H1 (cell line): ENCODE data around the gene PKN1. TPM values are rescaled to one million over a fixed set of nuclear protein-coding genes. Genes with fewer than 3 reads are reported as not detected.
"Not testable (repeated sequence)": the region's sequence is repeated elsewhere in the genome, so short reads cannot be mapped to it uniquely, and the experiment has no call there.

ENCODE experiments used
- CTCF ChIA-PET: fragments of 300-600 bp; sonication (Branson Sonifier 250); formaldehyde crosslinking; loops from one replicate; lab custom pipeline; 2021; ENCODE audit not compliant: partially characterized antibody; lab: Charles Lee
- POLR2A ChIA-PET: fragments of 300-600 bp; sonication (Branson Sonifier 250); formaldehyde crosslinking; loops from one replicate; lab custom pipeline; 2021; ENCODE audit warnings: inconsistent platforms; ENCODE audit not compliant: partially characterized antibody; lab: Charles Lee
- DNase-seq, 2 experiments: peaks; one replicate each; pipeline versions ENCODE4 v3.0.0 to v3.0.0-alpha.2; 2010 to 2022; ENCODE audit warnings: low spot score in 2 of 2, low read depth in 1 of 2, mixed read lengths in 1 of 2
- FAIRE-seq: peaks from 2 replicates; lab custom pipeline; 2011; peaks lifted over from hg19 to GRCh38; lab: Jason Lieb, UNC
- H2AFZ ChIP-seq: 2 replicates; pipeline ENCODE4 v1.8.1; 2012; ENCODE audit warnings: low read length, inconsistent platforms
- H2AK5ac ChIP-seq: 2 replicates; pipeline ENCODE4 v1.6.1; 2013; ENCODE audit warnings: low read depth, low read length
- H2BK120ac ChIP-seq: replicated peaks from 2 replicates; pipeline ENCODE3; 2013; ENCODE audit warnings: low read depth, low read length, inconsistent platforms
- H2BK12ac ChIP-seq: 2 replicates; pipeline ENCODE4 v1.6.1; 2013; ENCODE audit warnings: low read depth, low read length
- H2BK15ac ChIP-seq: 2 replicates; pipeline ENCODE4 v1.6.1; 2013; ENCODE audit warnings: low read length
- H2BK20ac ChIP-seq: 2 replicates; pipeline ENCODE4 v1.6.1; 2013; ENCODE audit warnings: low read length
- H2BK5ac ChIP-seq: 2 replicates; pipeline ENCODE4 v1.6.1; 2013; ENCODE audit warnings: low read depth, low read length
- H3K14ac ChIP-seq: 2 replicates; pipeline ENCODE4 v1.6.1; 2013; ENCODE audit warnings: inconsistent platforms; ENCODE audit not compliant: insufficient read length
- H3K18ac ChIP-seq: 2 replicates; pipeline ENCODE4 v1.6.1; 2013; ENCODE audit warnings: low read length; ENCODE audit errors: extremely low read depth
- H3K23ac ChIP-seq: 2 replicates; pipeline ENCODE4 v1.6.1; 2013; ENCODE audit warnings: inconsistent platforms; ENCODE audit not compliant: insufficient read length
- H3K23me2 ChIP-seq: 2 replicates; pipeline ENCODE4 v1.6.1; 2013; ENCODE audit warnings: low read depth, low read length
- H3K27ac ChIP-seq: 2 replicates; pipeline ENCODE4 v1.6.1; 2011; ENCODE audit warnings: low read depth, low read length, inconsistent platforms
- H3K27me3 ChIP-seq, 4 experiments: replicated peaks in 1 of 4; 1 replicate in 1 of 4; 2 replicates in 3 of 4; pipeline versions ENCODE4 v1.6.1 to v1.8.1; 2011 to 2013; ENCODE audit warnings: low read length in 3 of 4, mild to moderate bottlenecking in 3 of 4, inconsistent platforms in 2 of 4, mixed read lengths in 2 of 4, moderate library complexity in 1 of 4; ENCODE audit not compliant: control insufficient read depth in 3 of 4, insufficient read depth in 3 of 4; ENCODE audit errors: extremely low read depth in 1 of 4
- H3K36me3 ChIP-seq, 4 experiments: 2 replicates each; pipeline versions ENCODE4 v1.6.1 to v1.8.1; 2011 to 2013; ENCODE audit warnings: mild to moderate bottlenecking in 4 of 4, low read length in 3 of 4, moderate library complexity in 2 of 4, control low read depth in 1 of 4, inconsistent platforms in 1 of 4; ENCODE audit not compliant: insufficient read depth in 4 of 4, control insufficient read depth in 2 of 4
- H3K4ac ChIP-seq: replicated peaks from 2 replicates; pipeline ENCODE3; 2013; ENCODE audit warnings: low read length, low read depth, mixed read lengths, inconsistent platforms; ENCODE audit not compliant: insufficient read length
- H3K4me1 ChIP-seq, 4 experiments: replicated peaks in 1 of 4; 1 replicate in 1 of 4; 2 replicates in 3 of 4; pipeline versions ENCODE4 v1.6.1 to v1.8.1; 2011 to 2013; ENCODE audit warnings: low read length in 3 of 4, inconsistent platforms in 2 of 4, mixed read lengths in 1 of 4; ENCODE audit not compliant: insufficient read depth in 4 of 4, control insufficient read depth in 3 of 4
- H3K4me2 ChIP-seq, 2 experiments: 2 replicates each; pipeline versions ENCODE4 v1.6.1 to v1.8.1; 2011 to 2013; ENCODE audit warnings: low read depth in 2 of 2, low read length in 2 of 2, control low read depth in 1 of 2, inconsistent platforms in 1 of 2, mild to moderate bottlenecking in 1 of 2; ENCODE audit not compliant: insufficient read depth in 1 of 2
- H3K4me3 ChIP-seq, 4 experiments: fragments of 200-600, 300-600 bp in 1 of 4; sonication (generic), shearing (Covaris generic), sonication (Bioruptor Twin) in 1 of 4; 2 replicates each; pipeline versions ENCODE4 v1.5.1 to v1.8.1; 2011 to 2016; ENCODE audit warnings: low read length in 4 of 4, low read depth in 3 of 4, control low read depth in 2 of 4, inconsistent platforms in 2 of 4, mild to moderate bottlenecking in 2 of 4, mixed read lengths in 1 of 4, moderate library complexity in 1 of 4; ENCODE audit not compliant: insufficient read depth in 2 of 4; ENCODE audit errors: extremely low read depth in 1 of 4
- H3K56ac ChIP-seq: replicated peaks from 2 replicates; pipeline ENCODE3; 2013; ENCODE audit warnings: low read depth, mild to moderate bottlenecking, mixed read lengths, low read length, inconsistent platforms; ENCODE audit not compliant: insufficient read length
- H3K79me1 ChIP-seq: 2 replicates; pipeline ENCODE4 v1.6.1; 2013; ENCODE audit warnings: low read depth, low read length, control low read depth
- H3K79me2 ChIP-seq, 2 experiments: 2 replicates each; pipeline versions ENCODE4 v1.6.1 to v1.8.1; 2012 to 2013; ENCODE audit warnings: low read length in 2 of 2, mild to moderate bottlenecking in 2 of 2, inconsistent platforms in 1 of 2; ENCODE audit not compliant: insufficient read depth in 2 of 2, control insufficient read depth in 1 of 2
- H3K9ac ChIP-seq, 4 experiments: replicated peaks in 1 of 4; 1 replicate in 1 of 4; 2 replicates in 3 of 4; pipeline versions ENCODE4 v1.6.1 to v1.8.1; 2011 to 2013; ENCODE audit warnings: low read depth in 3 of 4, low read length in 3 of 4, control low read depth in 2 of 4, mild to moderate bottlenecking in 2 of 4, moderate library complexity in 2 of 4, inconsistent platforms in 1 of 4; ENCODE audit errors: extremely low read depth in 1 of 4
- H3K9me3 ChIP-seq, 2 experiments: 2 replicates each; pipeline versions ENCODE4 v1.6.1 to v1.8.1; 2012 to 2013; ENCODE audit warnings: mild to moderate bottlenecking in 2 of 2, moderate library complexity in 2 of 2, control low read depth in 1 of 2, inconsistent platforms in 1 of 2, low read depth in 1 of 2, low read length in 1 of 2, mixed read lengths in 1 of 2; ENCODE audit not compliant: insufficient read depth in 2 of 2
- H4K20me1 ChIP-seq, 2 experiments: replicated peaks in 1 of 2; 2 replicates each; pipeline versions ENCODE3 to v1.8.1; 2011 to 2013; ENCODE audit warnings: inconsistent platforms in 2 of 2, low read length in 2 of 2, mild to moderate bottlenecking in 1 of 2; ENCODE audit not compliant: insufficient read depth in 2 of 2, control insufficient read depth in 1 of 2
- H4K5ac ChIP-seq: 2 replicates; pipeline ENCODE4 v1.6.1; 2013; ENCODE audit warnings: low read length, low read depth, mixed read lengths, inconsistent platforms; ENCODE audit not compliant: insufficient read length
- H4K8ac ChIP-seq: 2 replicates; pipeline ENCODE4 v1.8.0; 2013; ENCODE audit warnings: mild to moderate bottlenecking, moderate library complexity, low read length, inconsistent platforms; ENCODE audit not compliant: insufficient read depth; ENCODE audit errors: extremely low read depth
- H4K91ac ChIP-seq: replicated peaks from 2 replicates; pipeline ENCODE3; 2013; ENCODE audit warnings: low read length, mixed read lengths, inconsistent platforms; ENCODE audit not compliant: insufficient read length
- ASH2L ChIP-seq: fragments of 200-600, 300-600 bp; sonication (generic); IDR thresholded peaks from one replicate; pipeline ENCODE4 v1.7.1; 2017; ENCODE audit warnings: low read length
- BACH1 ChIP-seq: IDR thresholded peaks from 2 replicates; pipeline ENCODE4 v1.6.1; 2012; ENCODE audit warnings: low read length, improper control_type of control experiment
- BRCA1 ChIP-seq: IDR thresholded peaks from 2 replicates; pipeline ENCODE4 v1.6.1; 2012; ENCODE audit warnings: low read depth, low read length, improper control_type of control experiment
- CBX5 ChIP-seq: fragments of 300-800, 300-1000 bp; sonication (generic); IDR thresholded peaks from 2 replicates; pipeline ENCODE4 v1.7.1; 2016; ENCODE audit warnings: antibody characterized with exemption, low read length, low read depth
- CEBPB ChIP-seq: IDR thresholded peaks from 2 replicates; pipeline ENCODE4 v1.6.1; 2012; ENCODE audit warnings: low read depth, low read length
- CHD1 ChIP-seq: IDR thresholded peaks from 2 replicates; pipeline ENCODE4 v1.6.1; 2012; ENCODE audit warnings: low read depth, low read length, improper control_type of control experiment
- EGR1 ChIP-seq: IDR thresholded peaks from 2 replicates; pipeline ENCODE4 v1.6.1; 2011; ENCODE audit warnings: low read depth, low read length, borderline replicate concordance
- SIX5 ChIP-seq: IDR thresholded peaks from 2 replicates; pipeline ENCODE4 v1.6.1; 2011; ENCODE audit warnings: mild to moderate bottlenecking, low read depth, low read length
- WGBS, 2 experiments: shearing (Covaris generic) in 1 of 2; methylation state at CpG; one replicate each; pipeline versions ENCODE4 v1.1.6 to v1.1.7; 2013 to 2015; ENCODE audit warnings: low lambda C conversion rate in 2 of 2, mixed read lengths in 2 of 2, inconsistent platforms in 1 of 2, low coverage in 1 of 2, missing lambda C conversion rate in 1 of 2; ENCODE audit not compliant: insufficient replicate concordance in 2 of 2, insufficient coverage in 1 of 2, insufficient read length in 1 of 2; ENCODE audit errors: extremely low coverage in 1 of 2, missing lambda C conversion rate in 1 of 2; 5-methylcytosine and 5-hydroxymethylcytosine counted together
- polyA plus RNA-seq, 7 experiments: library from polyadenylated mRNA; depleted of rRNA in 3 of 7; stranded (reverse) in 5 of 7; unstranded in 2 of 7; fragments of >200 nt in 5 of 7; fragments of 200-250 nt in 2 of 7; gene quantifications; 1 replicate in 5 of 7; 2 replicates in 1 of 7; 4 replicates in 1 of 7; pipeline versions ENCODE4 v1.2.1 to v1.2.3, GENCODE V29; 2011 to 2013; ENCODE audit warnings: missing spikeins in 2 of 7, mixed read lengths in 2 of 7
- total RNA-seq: library from RNA; stranded (reverse); fragmentation: NEBNext Ultra II Directional; extraction: Animal tissue kit (Norgen Biotek cat#: 25700); gene quantifications from 2 replicates; pipeline ENCODE4 v1.2.1, GENCODE V29; 2021
- TF ChIP-seq, protein P1 (sequence below): IDR thresholded peaks from 2 replicates; pipeline ENCODE4 v1.6.1; 2012; ENCODE audit warnings: inconsistent platforms

PKN1 gene
- total and polyA plus RNA-seq, 2 of the 8 experiments (the other 6 are each of a cell fraction or from before 2014, with no cell fraction given), result 65.2 to 162 TPM

DNA sequence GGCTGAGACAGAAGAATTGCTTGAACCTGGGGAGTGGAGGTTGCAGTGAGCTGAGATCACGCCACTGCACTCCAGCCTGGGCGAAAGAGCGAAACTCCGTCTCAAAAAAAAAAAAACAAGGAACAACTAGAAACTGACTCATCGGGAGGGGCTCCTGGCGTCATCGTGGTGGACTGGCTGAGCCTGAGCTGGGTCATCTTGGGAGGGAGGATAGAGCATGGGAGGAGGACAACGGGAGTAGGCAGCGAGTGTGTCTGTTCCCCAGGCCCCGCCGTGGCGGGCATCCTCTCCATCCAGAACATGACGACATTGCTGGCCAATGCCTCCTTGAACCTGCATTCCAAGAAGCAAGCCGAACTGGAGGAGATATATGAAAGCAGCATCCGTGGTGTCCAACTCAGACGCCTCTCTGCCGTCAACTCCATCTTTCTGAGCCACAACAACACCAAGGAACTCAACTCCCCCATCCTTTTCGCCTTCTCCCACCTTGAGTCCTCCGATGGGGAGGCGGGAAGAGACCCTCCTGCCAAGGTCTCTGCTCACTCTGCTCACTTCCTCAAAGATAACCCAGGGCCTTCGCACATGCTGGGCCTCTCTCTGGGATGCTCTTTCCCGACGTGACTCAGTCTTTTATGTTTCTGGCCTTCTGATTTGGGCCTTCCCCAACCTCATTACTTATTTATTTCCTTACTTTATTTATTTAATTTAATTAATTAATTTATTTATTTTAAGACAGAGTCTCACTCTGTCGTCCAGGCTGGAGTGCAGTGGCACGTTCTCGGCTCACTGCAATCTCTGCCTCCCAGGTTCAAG is 30.6 kb upstream of the PKN1 start (continued):
- no peak for TF ChIP-seq CEBPB
- no peak for TF ChIP-seq CBX5
- TF ChIP-seq EGR1, result no peak
- no peak for TF ChIP-seq BRCA1
- TF ChIP-seq ASH2L, result no peak
- TF ChIP-seq CHD1, result no peak
- TF ChIP-seq BACH1, result no peak
- TF ChIP-seq, protein P1, sequence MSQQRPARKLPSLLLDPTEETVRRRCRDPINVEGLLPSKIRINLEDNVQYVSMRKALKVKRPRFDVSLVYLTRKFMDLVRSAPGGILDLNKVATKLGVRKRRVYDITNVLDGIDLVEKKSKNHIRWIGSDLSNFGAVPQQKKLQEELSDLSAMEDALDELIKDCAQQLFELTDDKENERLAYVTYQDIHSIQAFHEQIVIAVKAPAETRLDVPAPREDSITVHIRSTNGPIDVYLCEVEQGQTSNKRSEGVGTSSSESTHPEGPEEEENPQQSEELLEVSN, result no peak
- no peak for TF ChIP-seq SIX5
- TF ChIP-seq, all 59 proteins: peak for 0

DNA sequence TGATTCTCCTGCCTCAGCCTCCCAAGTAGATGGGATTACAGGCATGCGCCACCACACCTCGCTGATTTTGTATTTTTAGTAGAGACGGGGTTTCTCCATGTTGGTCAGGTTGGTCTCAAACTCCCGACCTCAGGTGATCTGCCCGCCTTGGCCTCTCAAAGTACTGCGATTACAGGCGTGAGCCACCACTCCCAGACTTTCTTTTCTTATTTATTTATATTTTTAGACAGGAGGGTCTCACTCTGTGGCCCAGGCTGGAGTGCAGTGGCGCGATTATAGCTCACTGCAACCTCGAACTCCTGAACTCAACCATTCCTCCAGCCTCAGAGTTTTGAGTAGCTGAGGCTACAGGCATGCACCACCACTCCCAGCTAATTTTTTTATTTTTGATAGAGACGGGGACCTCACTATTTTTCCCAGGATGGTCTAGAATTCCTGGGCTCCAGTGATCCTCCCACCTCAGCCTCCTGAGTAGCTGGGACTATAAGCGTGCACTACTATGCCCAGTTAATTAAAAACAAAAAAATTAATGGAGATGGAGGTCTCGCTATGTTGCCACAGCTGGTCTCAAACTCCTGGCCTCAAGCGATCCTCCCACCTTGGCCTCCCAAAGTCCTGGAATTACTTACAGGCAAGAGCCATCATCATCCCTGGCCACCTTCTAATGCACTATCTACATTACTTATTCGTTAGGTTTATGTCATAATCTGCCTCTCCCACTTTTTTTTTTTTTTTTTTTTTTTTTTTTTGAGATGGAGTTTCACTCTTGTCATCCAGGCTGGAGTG is 29.8 kb upstream of the PKN1 start:
- H3K27me3 ChIP-seq, H2BK15ac ChIP-seq, H4K91ac ChIP-seq, H2BK20ac ChIP-seq, FAIRE-seq, H3K9ac ChIP-seq, H2BK120ac ChIP-seq, H3K4me3 ChIP-seq, H3K23ac ChIP-seq, H3K9me3 ChIP-seq, H3K14ac ChIP-seq, H3K79me1 ChIP-seq, H3K56ac ChIP-seq, H4K8ac ChIP-seq, H2BK12ac ChIP-seq, H3K23me2 ChIP-seq, H2BK5ac ChIP-seq, H3K79me2 ChIP-seq, H2AK5ac ChIP-seq, H4K20me1 ChIP-seq, H4K5ac ChIP-seq, H3K27ac ChIP-seq, H2AFZ ChIP-seq, H3K4me2 ChIP-seq, H3K4ac ChIP-seq, H3K18ac ChIP-seq, DNase-seq: not testable (repeated sequence)
- WGBS, 2 experiments, result 94% methylated on average over 13 of the region's 15 CpGs; no CpG with 5 or more reads in 1 of the 2 experiments
- ChIA-PET POLR2A (interaction anchor here (0.8 to 3.9 kb wide), 3 partner anchors 9 to 40 kb away, joined by 3 to 33 read pairs (median 24); no protein-coding TSS in a partner anchor), CTCF (interaction anchor here (0.6 to 9.1 kb wide), 9 partner anchors 11 to 267 kb away, joined by 3 to 114 read pairs (median 6); partner anchors contain the start of gene ASF1B)
- peaks cover 7 to 11% (median 8%) of the 10 kb centered on the region in 4 experiments; a peak in 7 of 8 replicates for H3K36me3 ChIP-seq
- H3K4me1 ChIP-seq, result peaks cover 0 to 13% (median 5%) of the 10 kb centered on the region in 4 experiments; a peak in 5 of 7 replicates
